ENCODE results near the gene ZNF385B. TPM values are rescaled to one million over a fixed set of nuclear protein-coding genes. Genes with fewer than 3 reads are reported as not detected.

Gene ZNF385B
- total RNA-seq, 6 experiments from 2014 or later, result 0.08 to 0.26 (median 0.22) TPM; not detected in 1

GRCh38 chr2:179539124-179539511, 322.3 kb downstream of the ZNF385B start:
- Mint-ChIP-seq H3K27me3 (ENCODE audit: insufficient read depth) (no peaks in the 10 kb centered on the region; the same call in 1 of the 2 replicates), H3K36me3 (ENCODE audit: low read depth) (peaks cover 4% of the 10 kb centered on the region; the same call in 1 of the 2 replicates), H3K9me3 (peaks cover 5% of the 10 kb centered on the region; the same call in 1 of the 2 replicates), H3K27ac (no peak overlapping the region), H3K4me3 (no peak overlapping the region), H3K4me1 (ENCODE audit: low read depth) (peaks cover 17% of the 10 kb centered on the region)
- no peak for TF ChIP-seq CTCF (IDR thresholded peaks at IDR 0.05)
- DNase-seq, result no peak

GRCh38 chr2:179538406-179539123, 322.8 kb downstream of the ZNF385B start:
- TF ChIP-seq CTCF (IDR thresholded peaks at IDR 0.05), result no peak
- peaks cover 5% of the 10 kb centered on the region; the same call in 1 of the 2 replicates for H3K9me3 Mint-ChIP-seq
- H3K27ac Mint-ChIP-seq, result no peak overlapping the region
- DNase-seq, result no peak
- H3K4me3 Mint-ChIP-seq, result no peak overlapping the region
- H3K27me3 Mint-ChIP-seq (ENCODE audit: insufficient read depth), result no peaks in the 10 kb centered on the region; the same call in 1 of the 2 replicates
- H3K36me3 Mint-ChIP-seq (ENCODE audit: low read depth), result peaks cover 4% of the 10 kb centered on the region; the same call in 1 of the 2 replicates
- H3K4me1 Mint-ChIP-seq (ENCODE audit: low read depth), result peaks cover 11% of the 10 kb centered on the region

GRCh38 chr2:179536185-179536584, 325.2 kb downstream of the ZNF385B start:
- Mint-ChIP-seq H3K36me3 (ENCODE audit: low read depth) (peaks cover 4% of the 10 kb centered on the region; the same call in 1 of the 2 replicates), H3K9me3 (peaks cover 5% of the 10 kb centered on the region; the same call in 1 of the 2 replicates), H3K4me1 (ENCODE audit: low read depth) (peaks cover 6% of the 10 kb centered on the region; the same call in 1 of the 2 replicates), H3K27me3 (ENCODE audit: insufficient read depth) (no peaks in the 10 kb centered on the region; the same call in 1 of the 2 replicates), H3K4me3 (no peak overlapping the region), H3K27ac (no peak overlapping the region)
- TF ChIP-seq CTCF (IDR thresholded peaks at IDR 0.05), result no peak
- peak; percentile 1 for DNase-seq

GRCh38 chr2:179533875-179534274, 327.5 kb downstream of the ZNF385B start:
- Mint-ChIP-seq H3K36me3 (ENCODE audit: low read depth) (0 out of 2 replicates have a peak, but pooled peaks cover under 1% of the 10 kb centered on the region), H3K9me3 (peaks cover under 1% of the 10 kb centered on the region; the same call in 1 of the 2 replicates), H3K4me3 (no peak overlapping the region), H3K27ac (no peak overlapping the region), H3K27me3 (ENCODE audit: insufficient read depth) (no peaks in the 10 kb centered on the region; the same call in 1 of the 2 replicates), H3K4me1 (ENCODE audit: low read depth) (peaks cover 6% of the 10 kb centered on the region; the same call in 1 of the 2 replicates)
- DNase-seq, result no peak
- TF ChIP-seq CTCF (IDR thresholded peaks at IDR 0.05), result no peak

GRCh38 chr2:179532863-179533278, 328.5 kb downstream of the ZNF385B start:
- no peak for TF ChIP-seq CTCF (IDR thresholded peaks at IDR 0.05)
- Mint-ChIP-seq H3K27ac (no peak overlapping the region), H3K36me3 (ENCODE audit: low read depth) (no peaks in the 10 kb centered on the region), H3K4me1 (ENCODE audit: low read depth) (peaks cover 6% of the 10 kb centered on the region; the same call in 1 of the 2 replicates), H3K9me3 (no peaks in the 10 kb centered on the region), H3K4me3 (no peak overlapping the region), H3K27me3 (ENCODE audit: insufficient read depth) (no peaks in the 10 kb centered on the region; the same call in 1 of the 2 replicates)
- DNase-seq, result no peak
